WTC11 (cell line): ENCODE data around the gene GPX3. TPM values are rescaled to one million over a fixed set of nuclear protein-coding genes. Genes with fewer than 3 reads are reported as not detected.

Experiments
- ATAC-seq: fragments of 200-7000 bp; cut with Tn5 transposase; 2 replicates; pipeline ENCODE4 v1.10.0; 2021; ENCODE audit warnings: mild to moderate bottlenecking, moderate library complexity
- CTCF ChIA-PET: fragments of 300-600 bp; sonication (Branson Sonifier 250); formaldehyde crosslinking; loops from one replicate; lab custom pipeline; 2021; ENCODE audit warnings: antibody characterized with exemption; lab: Charles Lee
- POLR2A ChIA-PET: fragments of 350-600 bp; sonication (Branson Sonifier 250); formaldehyde crosslinking; loops from one replicate; lab custom pipeline; 2021; ENCODE audit warnings: antibody characterized with exemption; lab: Charles Lee
- DNase-seq: peaks from one replicate; pipeline ENCODE4 v3.0.0; 2021; ENCODE audit warnings: low spot score
- H3K27ac Mint-ChIP-seq: 2 replicates; pipeline ENCODE4 v1.8.0; 2021; ENCODE audit warnings: mixed read lengths
- H3K27me3 Mint-ChIP-seq: 2 replicates; pipeline ENCODE4 v1.8.0; 2021; ENCODE audit warnings: low read depth, mild to moderate bottlenecking, moderate library complexity, mixed read lengths
- H3K36me3 Mint-ChIP-seq: 2 replicates; pipeline ENCODE4 v1.8.0; 2021; ENCODE audit warnings: mixed read lengths
- H3K4me1 Mint-ChIP-seq: 2 replicates; pipeline ENCODE4 v1.8.0; 2022; ENCODE audit warnings: mixed read lengths
- H3K4me3 Mint-ChIP-seq: 2 replicates; pipeline ENCODE4 v1.8.0; 2021; ENCODE audit warnings: mild to moderate bottlenecking, moderate library complexity, mixed read lengths
- H3K9me3 Mint-ChIP-seq: 2 replicates; pipeline ENCODE4 v1.8.0; 2021; ENCODE audit warnings: mixed read lengths
- AR ChIP-seq: fragments of 250-450 bp; sonication (Bioruptor Pico); IDR thresholded peaks from 2 replicates; pipeline ENCODE4 v1.9.0; 2021; ENCODE audit warnings: mild to moderate bottlenecking
- ATF3 ChIP-seq: sonication (generic); formaldehyde crosslinking; conservative IDR thresholded peaks from 2 replicates; pipeline ENCODE4 v1.8.1; 2022; ENCODE audit warnings: mild to moderate bottlenecking, missing genetic modification reagents
- CDX4 ChIP-seq: fragments of 250-450 bp; sonication (Bioruptor Pico); IDR thresholded peaks from 2 replicates; pipeline ENCODE4 v1.9.0; 2021; ENCODE audit warnings: moderate library complexity, mild to moderate bottlenecking, inconsistent platforms, borderline replicate concordance
- ERG ChIP-seq: fragments of 250-450 bp; sonication (Bioruptor Pico); IDR thresholded peaks from 2 replicates; pipeline ENCODE4 v1.8.0; 2021; ENCODE audit warnings: mild to moderate bottlenecking
- FOXP4 ChIP-seq: sonication (generic); formaldehyde crosslinking; IDR thresholded peaks from 2 replicates; pipeline ENCODE4 v1.8.0; 2022; ENCODE audit warnings: mild to moderate bottlenecking, missing genetic modification reagents
- IRF2 ChIP-seq: sonication (generic); formaldehyde crosslinking; IDR thresholded peaks from 2 replicates; pipeline ENCODE4 v1.8.0; 2022; ENCODE audit warnings: low read depth, missing genetic modification reagents, borderline replicate concordance
- JAZF1 ChIP-seq: fragments of 250-450 bp; sonication (Bioruptor Pico); IDR thresholded peaks from 2 replicates; pipeline ENCODE4 v1.9.0; 2021; ENCODE audit warnings: moderate library complexity, mild to moderate bottlenecking, inconsistent platforms
- MYBL2 ChIP-seq: sonication (generic); formaldehyde crosslinking; IDR thresholded peaks from 2 replicates; pipeline ENCODE4 v1.8.1; 2023; ENCODE audit warnings: mild to moderate bottlenecking, moderate library complexity, missing genetic modification reagents
- NR2C2 ChIP-seq: sonication (generic); formaldehyde crosslinking; IDR thresholded peaks from 2 replicates; pipeline ENCODE4 v1.8.0; 2022; ENCODE audit warnings: mild to moderate bottlenecking, missing genetic modification reagents
- NR3C1 ChIP-seq: sonication (generic); formaldehyde crosslinking; conservative IDR thresholded peaks from 2 replicates; pipeline ENCODE4 v1.8.1; 2023; ENCODE audit warnings: low read depth, mild to moderate bottlenecking, missing genetic modification reagents
- OVOL2 ChIP-seq: fragments of 250-450 bp; sonication (Bioruptor Pico); IDR thresholded peaks from 2 replicates; pipeline ENCODE4 v1.9.0; 2021; ENCODE audit warnings: mild to moderate bottlenecking, borderline replicate concordance
- PRRX2 ChIP-seq: fragments of 250-450 bp; sonication (Bioruptor Pico); IDR thresholded peaks from 2 replicates; pipeline ENCODE4 v1.8.0; 2021; ENCODE audit warnings: mild to moderate bottlenecking
- ZMAT4 ChIP-seq: fragments of 250-450 bp; sonication (Bioruptor Pico); IDR thresholded peaks from 2 replicates; pipeline ENCODE4 v1.9.0; 2021; ENCODE audit warnings: mild to moderate bottlenecking
- ZNF512 ChIP-seq: sonication (generic); formaldehyde crosslinking; IDR thresholded peaks from 2 replicates; pipeline ENCODE4 v1.8.1; 2022; ENCODE audit warnings: missing genetic modification reagents, borderline replicate concordance
- ZNF532 ChIP-seq: fragments of 250-450 bp; sonication (Bioruptor Pico); IDR thresholded peaks from 2 replicates; pipeline ENCODE4 v1.9.0; 2021; ENCODE audit warnings: mild to moderate bottlenecking, borderline replicate concordance
- ZSCAN18 ChIP-seq: fragments of 250-450 bp; sonication (Bioruptor Pico); IDR thresholded peaks from 2 replicates; pipeline ENCODE4 v2.1.2; 2022; ENCODE audit warnings: mild to moderate bottlenecking, moderate library complexity
- total RNA-seq: library from RNA; stranded (reverse); gene quantifications from 3 replicates; pipeline ENCODE4 v1.2.3, GENCODE V29; 2021

The GPX3 gene
- total RNA-seq, 1 experiment from 2014 or later: 24.5 TPM

- no peak for TF ChIP-seq ZSCAN18 (CRISPR knock-in tag)
- no peak for TF ChIP-seq ZNF512 (CRISPR knock-in tag)
- no peak for TF ChIP-seq JAZF1 (CRISPR knock-in tag)
- no peak for TF ChIP-seq AR (CRISPR knock-in tag)
- no peak for TF ChIP-seq NR2C2 (CRISPR knock-in tag)
- TF ChIP-seq PRRX2: no peak
- TF ChIP-seq ERG (CRISPR knock-in tag): no peak
- no peak for TF ChIP-seq MYBL2 (CRISPR knock-in tag)
- no peak for TF ChIP-seq ZNF532 (CRISPR knock-in tag)
- no peak for TF ChIP-seq IRF2 (CRISPR knock-in tag)
- no peak for TF ChIP-seq OVOL2 (CRISPR knock-in tag)
Measured at GRCh38 chr5:151018846-151019245, 1.5 kb upstream of the GPX3 start (continued).

- ChIA-PET CTCF (interaction anchor here (2.1 kb wide), 1 partner anchor 96 kb away, joined by 12 read pairs; no protein-coding TSS in a partner anchor), POLR2A (no interaction called here)
- ATAC-seq (no peak), DNase-seq (no peak)
- H3K9me3 Mint-ChIP-seq: no peaks in the 10 kb centered on the region
- no peak overlapping the region for H3K27ac Mint-ChIP-seq
- H3K27me3 Mint-ChIP-seq: peaks cover 52% of the 10 kb centered on the region
- H3K36me3 Mint-ChIP-seq: no peaks in the 10 kb centered on the region
- peaks cover 4% of the 10 kb centered on the region for H3K4me1 Mint-ChIP-seq
- H3K4me3 Mint-ChIP-seq: no peak overlapping the region
- TF ChIP-seq CDX4 (CRISPR knock-in tag) (no peak), ZMAT4 (no peak), AR (CRISPR knock-in tag) (no peak), NR3C1 (CRISPR knock-in tag) (no peak), FOXP4 (no peak), ATF3 (CRISPR knock-in tag) (no peak)
Measured at GRCh38 chr5:151019331-151019730, 1.1 kb upstream of the GPX3 start.
